ENCODE data around the gene DDIT4.
"Not testable (repeated sequence)": the region's sequence is repeated elsewhere in the genome, so short reads cannot be mapped to it uniquely, and the experiment has no call there.

The DDIT4 gene, protein sequence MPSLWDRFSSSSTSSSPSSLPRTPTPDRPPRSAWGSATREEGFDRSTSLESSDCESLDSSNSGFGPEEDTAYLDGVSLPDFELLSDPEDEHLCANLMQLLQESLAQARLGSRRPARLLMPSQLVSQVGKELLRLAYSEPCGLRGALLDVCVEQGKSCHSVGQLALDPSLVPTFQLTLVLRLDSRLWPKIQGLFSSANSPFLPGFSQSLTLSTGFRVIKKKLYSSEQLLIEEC

DNA sequence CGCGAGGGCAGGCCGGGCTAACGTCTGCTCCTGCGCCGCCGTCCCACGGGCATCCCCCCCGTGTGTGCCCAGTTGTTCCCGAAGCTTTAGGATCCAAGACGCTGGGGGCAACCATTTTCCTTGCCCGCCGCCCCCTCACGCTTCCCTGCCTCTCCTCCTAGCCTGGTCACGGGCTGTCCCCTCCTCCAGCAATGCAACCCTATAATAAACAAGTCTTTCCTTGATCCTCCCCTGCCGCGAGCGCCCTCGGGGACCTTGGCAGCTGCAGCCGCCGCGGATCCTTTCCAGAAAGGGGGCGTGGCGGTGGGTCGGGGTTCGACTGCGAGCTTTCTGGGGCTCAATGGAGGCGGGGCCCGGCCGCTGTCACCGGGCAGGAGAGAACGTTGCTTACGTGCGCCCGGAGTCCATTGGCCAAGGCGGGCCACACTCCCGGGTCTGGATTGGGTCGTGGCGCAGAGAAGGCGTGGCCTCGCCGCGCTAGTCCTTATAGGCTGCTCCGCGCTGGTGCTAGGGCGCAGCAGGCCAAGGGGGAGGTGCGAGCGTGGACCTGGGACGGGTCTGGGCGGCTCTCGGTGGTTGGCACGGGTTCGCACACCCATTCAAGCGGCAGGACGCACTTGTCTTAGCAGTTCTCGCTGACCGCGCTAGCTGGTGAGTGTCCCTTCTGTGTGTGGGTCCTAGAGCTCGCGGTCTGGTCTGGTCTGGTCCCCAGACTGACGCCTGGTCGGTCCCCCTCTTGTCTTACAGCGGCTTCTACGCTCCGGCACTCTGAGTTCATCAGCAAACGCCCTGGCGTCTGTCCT is at the start of gene DDIT4:
Gene DDIT4 (plus strand): TSS at position 515 of the 803 bp plus-strand sequence. CDS start 293 bp downstream, outside the sequence.
- peak; percentile 86 to 100 (median 99) for DNase-seq

DNA sequence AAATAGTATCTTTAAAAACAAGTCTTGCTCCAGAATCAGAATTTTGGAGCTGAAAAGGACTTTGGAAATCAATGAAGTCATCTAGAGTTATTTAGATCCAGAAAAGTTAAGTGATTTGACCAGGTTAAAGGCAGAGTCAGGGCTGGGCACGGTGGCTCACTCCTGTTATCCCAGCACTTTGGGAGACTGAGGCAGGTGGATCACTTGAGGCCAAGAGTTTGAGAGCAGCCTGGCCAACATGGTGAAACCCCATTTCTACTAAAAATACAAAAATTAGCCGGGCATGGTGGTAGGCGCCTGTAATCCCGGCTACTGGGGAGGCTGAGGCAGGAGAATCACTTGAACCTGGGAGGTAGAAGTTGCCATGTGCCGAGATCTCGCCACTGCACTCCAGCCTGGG is 49.5 kb upstream of the DDIT4 start:
- not testable (repeated sequence) for DNase-seq

DNA sequence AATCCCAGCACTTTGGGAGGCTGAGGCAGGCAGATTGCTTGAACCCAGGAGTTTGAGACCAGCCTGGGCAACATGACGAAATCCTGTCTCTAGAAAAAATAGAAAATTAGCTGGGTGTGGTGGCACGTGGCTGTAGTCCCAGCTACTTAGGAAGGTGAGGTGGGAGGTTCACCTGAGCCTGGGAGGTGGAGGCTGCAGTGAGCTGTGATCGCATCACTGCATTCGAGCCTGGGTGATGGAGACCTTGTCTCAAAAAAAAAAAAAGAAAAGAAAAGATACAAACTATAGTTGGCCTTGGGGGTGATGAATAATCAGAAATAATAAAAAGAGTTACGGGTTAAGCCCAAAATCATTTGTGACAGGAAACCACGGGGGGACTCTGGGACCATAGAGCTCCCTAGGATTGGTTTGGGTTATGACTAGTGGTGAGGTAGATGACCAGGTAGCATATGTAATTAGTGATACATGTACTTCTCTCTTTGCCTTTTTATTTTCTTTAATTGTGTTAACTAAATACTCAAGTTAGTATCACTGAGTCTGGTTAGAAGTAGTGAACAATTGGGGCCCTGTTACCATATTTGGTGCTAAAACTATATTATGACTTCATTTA is 47.2 kb upstream of the DDIT4 start:
- no peak for DNase-seq

DNA sequence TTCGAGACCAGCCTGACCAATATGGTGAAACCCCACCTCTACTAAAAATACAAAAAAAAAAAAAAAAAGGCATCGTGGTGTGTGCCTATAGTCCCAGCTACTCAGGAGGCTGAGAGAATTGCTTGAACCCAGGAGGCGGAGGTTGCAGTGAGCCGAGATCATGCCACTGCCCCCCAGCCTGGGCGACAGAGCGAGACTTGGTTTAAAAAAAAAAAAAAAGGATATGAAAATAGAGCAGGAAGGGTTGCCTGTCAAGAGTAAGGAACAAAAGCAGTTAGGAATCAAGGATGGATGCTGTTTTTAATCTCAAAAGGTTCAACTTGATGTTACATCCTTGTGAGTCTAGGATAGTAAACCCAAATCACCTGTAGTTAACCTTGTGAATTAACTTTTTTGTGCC is 45.9 kb upstream of the DDIT4 start:
- no peak for DNase-seq

DNA sequence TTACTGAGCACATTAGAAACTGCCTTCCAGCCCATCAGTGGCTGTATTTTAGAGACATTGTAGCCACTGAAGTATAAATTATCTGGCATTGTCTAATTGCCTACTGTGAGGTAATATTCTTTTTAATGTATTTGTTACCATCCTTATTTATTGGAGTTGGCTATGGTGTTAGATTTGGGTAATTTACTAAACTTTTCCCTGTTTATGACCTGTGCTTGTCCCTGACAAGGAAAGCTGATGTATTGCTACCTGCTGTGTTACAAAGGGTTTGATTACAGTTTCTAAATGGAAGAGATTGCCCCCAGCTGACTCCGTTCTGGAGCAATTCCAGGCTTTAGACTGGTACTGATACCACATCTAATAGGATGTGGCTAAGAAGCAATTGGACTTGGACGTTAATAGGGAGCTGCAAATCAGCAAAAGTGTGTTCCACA is 45.4 kb upstream of the DDIT4 start:
- no peak for DNase-seq

DNA sequence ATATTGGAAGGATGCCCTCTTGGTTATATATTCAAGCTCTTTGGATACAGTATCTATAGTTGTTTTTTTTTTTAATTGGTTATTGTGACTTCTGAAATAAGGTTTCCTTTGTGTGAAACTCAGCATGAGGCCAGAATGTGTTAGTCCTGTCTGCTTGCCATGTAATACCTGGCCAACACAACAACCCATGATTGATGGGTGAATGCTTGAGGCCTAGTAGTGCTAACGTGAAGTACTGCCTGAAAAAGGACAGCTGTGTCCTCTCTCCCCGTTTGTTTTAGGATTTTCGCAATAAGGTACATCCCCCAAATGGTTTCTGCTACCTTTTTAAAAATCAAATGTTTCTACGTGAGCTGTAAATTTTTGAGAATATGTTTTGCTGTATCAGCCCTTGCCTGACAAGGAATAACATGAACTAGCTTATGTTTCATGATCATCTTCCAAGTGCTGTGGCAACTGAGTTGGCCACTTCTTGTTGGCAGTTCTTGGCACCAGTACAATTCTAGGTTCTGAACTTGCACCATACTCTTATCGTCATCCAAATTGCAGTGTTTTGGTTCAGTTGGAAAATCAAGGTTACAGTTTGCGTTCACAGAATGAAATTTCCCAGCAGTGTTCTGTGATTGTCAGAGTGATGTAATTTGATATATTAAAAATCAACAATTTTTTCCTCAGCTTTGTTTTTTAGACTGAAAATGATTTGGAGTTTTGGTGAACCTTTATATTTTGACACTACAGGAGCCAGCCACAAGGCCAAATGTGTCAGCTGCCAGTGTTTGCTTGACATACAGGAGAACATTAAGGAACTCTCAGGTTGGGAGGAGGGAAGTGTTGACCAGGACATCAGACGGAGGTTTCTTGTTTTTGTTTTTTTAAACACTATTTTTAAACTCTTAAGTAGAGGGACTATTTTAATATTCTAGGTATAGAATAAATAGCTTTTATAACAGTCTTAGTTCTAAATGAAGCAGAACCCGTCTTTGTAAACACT is 44.2 kb upstream of the DDIT4 start:
- DNase-seq: no peak

DNA sequence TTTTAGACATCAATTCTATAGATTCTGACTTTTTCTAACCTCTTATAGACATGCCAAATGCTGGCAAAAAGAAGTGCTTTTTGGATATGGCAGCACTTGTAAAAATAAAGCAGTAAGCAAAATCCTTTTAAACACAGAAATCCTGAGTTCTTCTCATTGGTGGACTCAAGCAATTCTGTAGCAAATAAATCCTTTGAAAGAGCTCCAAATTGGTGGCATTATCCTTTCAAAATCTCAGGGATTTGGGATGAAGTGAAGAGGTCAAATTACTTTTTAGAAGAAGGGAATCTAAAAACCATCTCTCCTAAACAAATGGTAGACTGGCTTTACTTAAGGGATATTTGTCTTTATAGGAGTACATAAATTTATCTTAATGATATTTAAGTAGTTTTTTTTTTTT is 40.1 kb upstream of the DDIT4 start:
- no peak for DNase-seq

DNA sequence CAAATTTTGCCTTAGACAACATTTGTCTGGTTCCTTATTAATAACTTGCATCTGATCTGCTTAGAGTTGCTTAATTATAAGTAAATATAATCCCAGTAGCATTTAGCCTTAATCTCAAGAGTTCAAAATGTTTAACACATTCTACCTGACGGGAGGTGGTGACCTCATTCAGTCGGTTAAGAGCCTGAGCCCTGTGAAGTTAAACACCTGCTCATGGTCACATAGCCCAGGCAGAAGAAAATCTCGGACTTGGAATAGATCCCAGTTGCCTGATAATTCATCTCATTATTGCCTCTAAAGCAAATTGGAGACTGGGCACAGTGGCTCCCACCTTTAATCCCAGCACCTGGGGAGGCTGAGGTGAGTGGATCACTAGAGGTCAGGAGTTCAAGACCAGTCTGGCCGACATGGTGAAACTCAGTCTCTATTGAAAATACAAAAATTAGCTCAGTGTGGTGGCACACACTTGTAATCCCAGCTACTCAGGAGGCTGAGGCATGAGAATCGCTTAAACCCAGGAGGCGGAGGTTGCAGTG is 39.1 kb upstream of the DDIT4 start:
- no peak for DNase-seq

DNA sequence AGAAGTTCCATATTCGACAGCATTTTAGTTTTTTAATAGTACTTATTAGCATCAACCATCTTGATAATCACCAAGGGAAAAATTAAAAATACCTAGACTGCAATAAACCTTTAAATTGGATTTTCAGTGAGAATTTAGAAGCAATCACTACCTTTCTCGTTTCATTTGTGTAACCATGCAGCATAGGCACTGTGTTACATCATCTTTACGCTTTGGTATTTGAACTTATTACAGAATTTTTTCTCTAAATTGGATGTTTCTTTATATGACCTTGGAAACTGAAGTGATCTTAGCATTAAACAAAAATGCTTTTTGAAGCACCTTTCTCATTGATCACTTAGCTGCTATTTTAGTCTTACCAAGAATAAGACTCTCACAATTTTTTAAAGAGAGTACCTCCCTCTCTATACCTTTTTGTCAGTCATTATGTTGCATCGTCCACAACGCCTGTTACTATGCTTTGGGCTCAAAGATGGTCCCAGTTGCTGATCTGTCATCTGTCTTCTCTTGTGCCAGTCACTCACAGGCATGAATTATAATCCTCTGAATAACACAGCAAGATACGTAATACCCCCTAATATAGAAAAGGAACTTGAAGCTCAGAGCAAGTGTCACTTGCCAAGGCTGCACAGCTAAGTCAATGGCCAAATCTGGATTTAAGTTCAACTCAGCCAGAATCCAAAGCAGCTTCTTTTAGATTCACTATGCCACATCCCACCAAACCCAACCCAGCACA is 38.0 kb upstream of the DDIT4 start:
- no peak for DNase-seq

DNA sequence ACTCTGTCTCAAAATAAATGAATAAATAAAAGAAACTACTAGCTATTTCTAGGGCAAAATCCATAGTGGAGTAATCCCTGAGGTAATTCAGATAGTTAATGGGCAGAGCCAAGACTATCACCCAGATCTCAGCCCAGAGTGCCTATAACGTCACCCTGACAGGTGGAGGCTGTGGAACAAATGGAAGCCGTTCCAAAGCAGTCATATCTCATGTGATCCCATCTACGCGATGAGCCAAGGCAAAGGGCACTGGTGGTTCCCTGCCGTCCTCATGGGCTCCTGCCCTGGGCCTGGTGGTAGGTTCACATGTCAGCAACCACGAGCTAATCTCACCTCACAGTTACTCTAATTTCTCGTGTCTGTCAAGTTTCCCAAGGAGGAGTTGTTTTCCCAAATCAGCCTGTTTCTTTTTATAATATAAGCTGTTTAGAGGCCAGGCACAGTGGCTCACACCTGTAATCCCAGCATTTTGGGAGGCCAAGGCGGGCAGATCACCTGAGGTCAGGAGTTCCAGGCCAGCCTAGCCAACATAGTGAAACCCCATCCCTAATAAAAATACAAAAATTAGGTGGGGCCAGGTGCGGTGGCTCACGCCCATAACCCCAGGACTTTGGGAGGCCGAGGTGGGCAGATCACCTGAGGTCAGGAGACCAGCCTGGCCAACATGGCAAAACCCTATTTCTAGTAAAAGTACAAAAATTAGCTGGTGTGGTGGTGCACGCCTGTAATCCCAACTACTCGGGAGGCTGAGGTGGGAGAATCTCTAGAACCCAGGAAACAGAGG is 35.1 kb upstream of the DDIT4 start:
- DNase-seq: no peak

DNA sequence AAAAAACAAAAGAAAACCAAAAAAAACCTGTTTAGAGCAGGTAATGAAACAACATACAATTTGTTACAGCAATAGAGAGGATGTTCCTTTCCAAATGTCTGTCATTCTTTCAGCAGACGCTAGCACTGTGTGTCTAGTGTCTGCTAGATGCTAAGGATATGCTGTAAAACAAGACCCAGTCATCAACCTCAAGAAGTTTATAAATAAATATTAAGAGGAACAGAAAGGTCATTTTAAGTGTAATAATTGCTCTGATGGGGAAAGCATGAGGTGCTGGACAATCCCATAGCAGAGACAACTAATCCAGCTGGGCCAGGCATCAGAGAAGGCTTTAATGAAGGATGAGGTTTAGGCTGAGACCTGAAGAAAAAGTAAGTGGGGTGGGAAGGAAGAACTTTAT is 34.3 kb upstream of the DDIT4 start:
- no peak for DNase-seq

DNA sequence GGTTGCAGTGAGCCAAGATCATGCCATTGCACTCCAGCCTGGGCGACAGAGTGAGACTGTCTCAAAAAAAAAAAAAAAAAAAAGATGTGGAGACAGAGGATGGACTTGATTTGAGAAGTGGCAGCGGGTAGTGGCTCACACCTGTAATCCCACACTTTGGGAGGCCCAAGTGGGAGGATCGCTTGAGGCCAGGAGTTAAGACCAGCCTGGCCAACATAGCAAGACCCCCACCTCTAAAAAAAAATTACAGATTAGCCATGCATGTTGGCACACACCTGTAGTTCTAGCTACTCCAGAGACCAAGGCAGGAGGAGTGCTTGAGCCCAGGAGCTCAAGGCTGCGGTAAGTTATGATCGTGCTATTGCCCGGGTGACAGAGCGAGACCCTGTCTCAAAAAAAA is 33.4 kb upstream of the DDIT4 start:
- DNase-seq: no peak

DNA sequence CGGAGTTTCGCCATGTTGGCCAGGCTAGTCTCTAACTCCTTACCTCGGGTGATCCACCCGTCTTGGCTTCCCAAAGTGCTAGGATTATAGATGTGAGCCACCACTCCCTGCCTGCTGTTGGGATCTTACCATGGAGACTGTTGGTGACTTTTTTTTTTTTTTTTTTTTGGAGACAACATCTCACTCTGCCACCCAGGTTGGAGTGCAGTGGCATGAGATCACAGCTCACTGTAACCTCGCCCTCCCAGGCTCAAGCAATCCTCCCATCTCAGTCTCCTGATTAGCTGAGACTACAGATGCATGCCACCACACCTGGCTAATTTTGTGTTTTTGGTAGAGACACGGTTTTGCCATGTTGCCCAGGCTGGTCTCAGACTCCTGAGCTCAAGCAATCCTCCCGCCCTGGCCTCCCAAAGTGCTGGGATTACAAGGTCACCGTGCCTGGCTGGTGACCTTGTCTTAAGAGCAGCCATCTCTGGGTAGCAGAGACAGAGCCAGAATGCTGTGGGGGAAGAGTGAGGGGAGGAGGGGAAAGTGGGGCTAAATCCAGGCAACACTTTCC is 32.0 kb upstream of the DDIT4 start:
- no peak for DNase-seq

DNA sequence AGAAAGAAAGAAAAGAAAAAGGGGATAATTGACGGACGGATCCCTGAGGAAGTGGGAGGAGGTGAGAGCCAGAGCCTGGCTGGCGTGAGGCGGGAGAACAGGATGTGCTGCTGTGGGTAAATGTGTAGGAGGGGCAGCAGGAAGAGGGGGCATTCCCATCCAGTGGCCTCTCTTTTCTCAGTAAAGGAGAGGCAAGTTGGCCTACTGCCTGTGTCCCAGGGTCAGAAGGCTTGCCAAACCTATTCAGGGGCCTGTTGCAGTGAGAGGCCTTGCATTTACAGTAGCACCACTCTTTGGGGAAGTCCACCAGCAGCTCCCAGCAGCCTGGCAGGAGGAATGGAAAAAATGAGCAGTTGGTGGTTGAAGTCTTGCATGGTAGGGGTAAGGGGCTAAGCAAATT is 31.0 kb upstream of the DDIT4 start:
- peak in 23 of 51 donors; percentile 11 to 67 (median 40) for DNase-seq

DNA sequence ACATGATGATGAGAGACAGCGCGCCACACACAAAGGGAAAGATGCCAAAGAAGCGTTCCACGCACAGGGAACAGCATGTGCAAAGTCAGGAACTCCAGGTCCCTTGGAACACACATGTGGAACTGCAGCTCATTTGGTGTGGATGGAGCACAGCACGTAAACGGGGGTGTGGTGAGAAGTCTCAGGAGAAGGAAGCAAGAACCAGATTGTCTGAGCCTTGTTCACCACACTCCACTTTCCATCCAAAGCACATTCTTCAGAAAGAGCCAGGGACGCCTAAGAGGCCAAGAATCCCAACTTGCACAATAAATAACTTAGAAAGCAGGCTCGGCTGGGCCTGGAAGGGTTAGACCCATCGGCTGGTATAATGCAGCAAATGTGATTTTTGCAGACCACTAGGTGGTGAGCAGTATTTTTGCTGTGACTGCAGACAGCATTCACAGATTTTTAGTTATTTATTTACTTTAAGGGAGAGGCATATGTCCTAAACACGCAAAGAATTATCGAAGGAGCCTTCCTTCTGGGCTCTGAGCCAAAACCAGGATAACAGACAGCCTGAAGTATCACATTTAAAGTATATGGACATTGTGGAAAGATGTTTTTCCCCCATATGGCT is 29.8 kb upstream of the DDIT4 start:
- DNase-seq: peak in 15 of 51 donors; percentile 14 to 74 (median 29)

DNA sequence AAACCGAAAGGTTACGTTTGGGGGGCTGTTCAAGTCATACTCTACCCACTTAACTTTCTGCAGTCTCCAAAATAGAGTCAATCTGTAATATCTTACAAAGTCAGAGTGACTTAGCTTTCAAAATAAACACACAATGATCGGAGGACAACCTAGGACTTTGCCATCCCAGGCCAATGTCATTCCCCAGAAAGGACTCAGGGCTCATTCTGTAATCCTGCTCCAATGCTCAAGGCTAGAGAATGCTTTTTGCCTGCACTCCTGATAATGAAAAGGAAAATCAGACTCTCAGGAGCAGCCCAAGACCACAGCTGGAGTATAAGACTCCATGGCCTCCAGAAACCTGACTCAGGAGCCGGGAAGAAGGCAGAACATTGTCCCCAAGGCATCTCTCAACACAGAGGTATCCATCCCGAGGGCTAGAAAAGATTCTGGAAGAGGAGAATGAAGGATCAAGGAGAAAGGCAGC is 29.1 kb upstream of the DDIT4 start:
- DNase-seq: no peak

DNA sequence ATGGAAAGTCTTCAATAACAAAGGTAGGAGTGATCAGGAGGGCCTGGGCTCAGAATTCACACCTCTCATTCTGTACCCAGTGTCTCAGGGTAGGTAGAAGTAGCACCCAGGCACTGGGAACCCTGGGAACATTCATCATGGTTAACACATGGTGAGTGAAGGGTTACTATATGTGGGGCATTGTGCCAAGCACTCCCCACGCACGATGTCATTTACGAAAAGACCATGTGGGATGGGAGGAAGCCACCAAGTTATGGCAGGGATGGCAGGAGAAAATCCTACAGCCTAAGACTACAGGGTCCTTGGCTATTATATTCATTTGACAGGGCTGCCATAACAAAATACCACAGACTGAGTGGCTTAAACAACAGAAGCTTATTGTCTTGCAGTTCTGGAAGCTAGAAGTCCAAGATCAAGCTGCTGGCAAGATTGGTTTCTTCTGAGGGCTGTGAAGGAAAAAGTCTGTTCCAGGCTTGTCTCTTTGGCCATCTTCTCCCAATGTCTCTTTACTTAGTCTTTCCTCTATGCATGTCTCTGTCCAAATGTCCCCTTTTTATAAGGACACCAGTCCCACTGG is 27.7 kb upstream of the DDIT4 start:
- DNase-seq: peak in 1 of 51 donors; percentile 24

All from hypothalamus (tissue), 51 donors.